Upper lobe of left lung (tissue), 6 donors: ENCODE data around the gene XPO5. TPM values are rescaled to one million over a fixed set of nuclear protein-coding genes. Genes with fewer than 3 reads are reported as not detected.
A peak's percentile ranks its signal among the peaks of the same experiment; 100 is the strongest.

Experiments
- ATAC-seq, 2 donors: fragments of 200-7000 bp; cut with Tn5 transposase; one replicate each; pipeline ENCODE4 v1.9.1; 2022; ENCODE audit warnings: mild to moderate bottlenecking in 2 of 2, moderate library complexity in 2 of 2; ENCODE audit not compliant: low FRiP score in 2 of 2
- DNase-seq, 2 donors: peaks; one replicate each; pipeline ENCODE4 v3.0.0-alpha.2; 2019 to 2020
- H3K27ac ChIP-seq, 4 donors: fragments of 200-600 bp; sonication (generic); one replicate each; pipeline ENCODE4 v1.5.1; 2016 to 2019
- H3K27me3 ChIP-seq, 4 donors: fragments of 200-600 bp; sonication (generic); one replicate each; pipeline ENCODE4 v1.5.1; 2017 to 2019
- H3K36me3 ChIP-seq, 4 donors: fragments of 200-600 bp; sonication (generic); one replicate each; pipeline ENCODE4 v1.5.1; 2016 to 2019
- H3K4me1 ChIP-seq, 4 donors: fragments of 200-600 bp; sonication (generic); one replicate each; pipeline ENCODE4 v1.5.1; 2018 to 2019
- H3K4me3 ChIP-seq, 4 donors: fragments of 200-600 bp; sonication (generic); one replicate each; pipeline ENCODE4 v1.5.1; 2017 to 2019; ENCODE audit warnings: mild to moderate bottlenecking in 2 of 4, moderate library complexity in 1 of 4
- H3K9me3 ChIP-seq, 4 donors: fragments of 200-600 bp; sonication (generic); one replicate each; pipeline ENCODE4 v1.5.1; 2018 to 2019
- CTCF ChIP-seq, 6 experiments: fragments of 450-650 bp in 4 of 6; fragments of 200-600 bp in 2 of 6; sonication (generic) in 2 of 6; IDR thresholded peaks; one replicate each; pipeline ENCODE4 v1.5.1; 2016 to 2019; ENCODE audit warnings: antibody characterized with exemption in 6 of 6
- EP300 ChIP-seq, 4 donors: sonication (generic); formaldehyde crosslinking; IDR thresholded peaks; one replicate each; pipeline ENCODE4 v1.5.1; 2017; ENCODE audit warnings: antibody characterized with exemption in 4 of 4, control low read depth in 2 of 4
- POLR2A ChIP-seq, 4 donors: fragments of 450-650 bp; IDR thresholded peaks; one replicate each; pipeline ENCODE4 v1.5.1; 2016 to 2017; ENCODE audit warnings: antibody characterized with exemption in 4 of 4, mild to moderate bottlenecking in 2 of 4
- POLR2AphosphoS5 ChIP-seq, 2 donors: sonication (generic); formaldehyde crosslinking; IDR thresholded peaks; one replicate each; pipeline ENCODE4 v1.5.1; 2017; ENCODE audit warnings: antibody characterized with exemption in 2 of 2
- WGBS, 2 donors: methylation state at CpG; one replicate each; pipeline ENCODE4 v1.1.5; 2017 to 2018; 5-methylcytosine and 5-hydroxymethylcytosine counted together
- total RNA-seq, 6 donors: library from RNA; depleted of rRNA in 4 of 6; stranded (reverse); fragments of >200 nt in 4 of 6; gene quantifications; one replicate each; pipeline versions ENCODE4 v1.1.0 to v1.2.1, GENCODE V29; 2016 to 2021
- donor health status: DM: no; HTN: no; CAD: no; lungs with moderate emphysema.
- donor health status: DM: no; HTN: yes; CAD: no; lungs with severe emphysema.

The XPO5 gene
- total RNA-seq, 6 donors from 2014 or later, result 17.9 to 48.2 (median 25.1) TPM

DNA sequence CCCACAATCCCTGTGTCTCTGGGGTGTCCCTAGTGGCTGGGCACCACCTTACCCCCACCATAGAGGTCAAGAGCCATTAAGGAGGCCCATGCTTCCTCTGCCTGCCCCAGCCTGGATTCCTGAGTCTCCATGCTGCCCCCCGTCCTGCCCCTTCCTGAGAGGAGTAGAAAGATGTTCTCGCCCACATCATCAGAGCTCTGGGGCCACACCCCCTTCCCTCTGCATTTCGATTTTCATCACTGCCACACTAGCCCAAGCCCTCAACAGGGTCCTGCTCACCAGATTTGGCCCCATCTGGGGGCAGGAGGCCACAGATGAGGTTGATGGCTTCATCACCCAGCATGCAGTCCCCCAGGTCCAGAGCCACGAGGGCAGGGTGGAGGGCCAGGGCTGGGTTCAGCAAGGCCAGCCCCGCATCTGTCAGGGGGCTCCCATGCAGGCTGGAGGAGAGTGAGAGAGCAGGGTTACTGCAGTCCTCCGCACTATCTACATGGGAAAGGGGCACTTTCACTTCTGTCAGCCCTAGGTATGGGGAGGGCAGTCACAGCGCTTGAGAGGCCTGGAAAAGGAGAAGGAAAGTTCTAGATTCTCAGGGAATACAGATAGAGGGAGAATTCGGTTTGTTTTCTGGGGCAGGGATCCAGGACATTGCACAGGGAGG, 67.2 kb downstream of the XPO5 start:
- no peak overlapping the region for H3K27ac ChIP-seq
- TF ChIP-seq EP300 (IDR thresholded peaks at IDR 0.05) (no peak), POLR2AphosphoS5 (IDR thresholded peaks at IDR 0.05) (no peak), POLR2A (IDR thresholded peaks at IDR 0.05) (no peak), CTCF (IDR thresholded peaks at IDR 0.05) (no peak)
- peak overlapping the region in 1 of 4 donors; percentile 79 for H3K4me3 ChIP-seq
- H3K27me3 ChIP-seq, result peaks cover 0 to 8% (median 5%) of the 10 kb centered on the region in 4 donors
- ATAC-seq (no peak), DNase-seq (no peak)
- WGBS, 2 donors, result 67 to 78% methylated on average over 8 of the region's 8 CpGs
- H3K9me3 ChIP-seq, result no peaks in the 10 kb centered on the region
- peaks cover 17 to 55% (median 48%) of the 10 kb centered on the region in 4 donors for H3K36me3 ChIP-seq
- peaks cover 15 to 42% (median 27%) of the 10 kb centered on the region in 4 donors for H3K4me1 ChIP-seq

DNA sequence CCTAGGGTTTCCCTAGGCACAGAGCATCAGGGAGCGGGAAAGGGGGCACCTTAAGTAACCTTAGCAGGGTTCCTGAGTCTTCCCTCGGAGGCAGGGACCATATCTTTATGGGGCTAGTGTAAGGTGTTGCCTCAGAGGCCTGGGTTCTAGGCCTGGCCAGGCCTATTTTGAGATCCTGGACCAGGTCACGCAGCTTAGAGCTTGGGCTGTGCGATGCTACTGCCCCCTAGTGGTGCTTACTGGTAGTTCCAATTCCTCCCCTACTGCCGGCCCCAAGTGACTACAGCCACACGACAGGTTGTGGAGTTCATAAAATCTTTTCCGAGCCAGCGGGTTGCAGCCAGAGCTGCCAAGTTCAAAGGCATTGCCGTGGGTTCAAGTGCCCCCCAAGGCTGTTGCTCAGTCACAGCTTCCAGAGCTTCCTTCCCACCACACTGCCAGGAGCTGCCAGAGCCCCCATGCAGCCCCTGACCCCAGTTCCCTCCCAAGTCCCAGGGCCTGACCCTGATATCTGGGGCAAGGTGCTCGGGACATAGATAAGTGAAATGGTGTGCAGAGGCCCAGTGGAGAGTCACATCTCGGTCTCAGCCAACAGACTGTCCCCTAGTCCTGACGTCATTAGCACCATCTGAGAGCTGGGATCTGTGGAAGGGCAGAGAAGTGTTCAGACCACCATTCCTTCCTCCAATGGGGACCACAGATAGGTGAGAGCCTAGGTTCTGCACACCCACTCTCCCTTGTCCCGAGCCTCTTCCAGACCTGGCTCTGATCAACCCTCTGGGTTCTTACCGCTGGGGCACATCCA, 69.0 kb downstream of the XPO5 start:
- Histone ChIP-seq H3K27ac (no peak overlapping the region), H3K27me3 (peaks cover 0 to 8% (median 5%) of the 10 kb centered on the region in 4 donors), H3K9me3 (no peaks in the 10 kb centered on the region), H3K4me3 (no peak overlapping the region), H3K36me3 (peaks cover 13 to 55% (median 47%) of the 10 kb centered on the region in 4 donors), H3K4me1 (peaks cover 15 to 34% (median 24%) of the 10 kb centered on the region in 4 donors)
- DNase-seq, result peak in 1 of 2 donors; percentile 79
- peak; percentile 68 to 79 for ATAC-seq
- TF ChIP-seq EP300 (IDR thresholded peaks at IDR 0.05) (no peak), POLR2A (IDR thresholded peaks at IDR 0.05) (no peak), CTCF (IDR thresholded peaks at IDR 0.05) (peak; percentile 90 to 96 (median 94)), POLR2AphosphoS5 (IDR thresholded peaks at IDR 0.05) (no peak)
- 28 to 48% methylated on average over 7 to 14 of the region's 14 CpGs for WGBS, 2 donors

- no peak for TF ChIP-seq EP300 (IDR thresholded peaks at IDR 0.05)
- no peak for TF ChIP-seq CTCF (IDR thresholded peaks at IDR 0.05)
- TF ChIP-seq POLR2AphosphoS5 (IDR thresholded peaks at IDR 0.05), result no peak
- no peak for TF ChIP-seq POLR2A (IDR thresholded peaks at IDR 0.05)
- H3K36me3 ChIP-seq, result peaks cover 10 to 54% (median 44%) of the 10 kb centered on the region in 4 donors
- 89 to 96% methylated on average over 3 of the region's 3 CpGs for WGBS, 2 donors
These were observed 69.7 kb downstream of the XPO5 start for GRCh38 chr6:43506171-43506570.

DNA sequence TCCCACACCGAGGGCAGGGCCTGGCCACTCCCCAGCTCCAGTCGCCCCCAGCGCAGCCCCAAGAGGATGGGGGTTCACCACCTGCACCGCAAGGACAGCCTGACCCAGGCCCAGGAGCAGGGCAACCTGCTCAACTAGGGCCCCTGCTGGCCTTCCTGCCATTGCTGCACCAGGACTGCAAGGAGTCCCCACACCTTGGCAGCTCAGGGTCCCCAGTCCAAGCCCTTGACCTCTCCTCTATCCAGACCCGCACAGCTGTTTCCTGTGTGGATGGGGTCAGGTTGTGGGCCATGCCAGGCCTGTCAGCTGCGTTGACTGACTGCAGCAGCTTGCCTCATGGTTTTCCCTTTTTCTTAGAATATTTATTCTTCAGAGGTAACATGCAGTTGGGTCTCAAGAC, 70.1 kb downstream of the XPO5 start:
- ATAC-seq (no peak), DNase-seq (no peak)
- WGBS, 2 donors, result 63 to 80% methylated on average over 2 to 6 of the region's 6 CpGs
- TF ChIP-seq POLR2A (IDR thresholded peaks at IDR 0.05) (no peak), EP300 (IDR thresholded peaks at IDR 0.05) (no peak)
- Histone ChIP-seq H3K9me3 (no peaks in the 10 kb centered on the region), H3K27ac (no peak overlapping the region), H3K27me3 (peaks cover 0 to 8% (median 5%) of the 10 kb centered on the region in 4 donors), H3K36me3 (peaks cover 10 to 54% (median 44%) of the 10 kb centered on the region in 4 donors), H3K4me1 (peaks cover 13 to 28% (median 22%) of the 10 kb centered on the region in 4 donors), H3K4me3 (no peak overlapping the region)

More at GRCh38 chr6:43506171-43506570, 69.7 kb downstream of the XPO5 start:
- ATAC-seq (no peak), DNase-seq (no peak)
- Histone ChIP-seq H3K9me3 (no peaks in the 10 kb centered on the region), H3K27ac (no peak overlapping the region), H3K4me3 (no peak overlapping the region), H3K27me3 (peaks cover 0 to 8% (median 5%) of the 10 kb centered on the region in 4 donors), H3K4me1 (peaks cover 15 to 32% (median 24%) of the 10 kb centered on the region in 4 donors)
